HepG2 (cell line): Measurements from ENCODE around the gene ZMYM4. TPM values are rescaled to one million over a fixed set of nuclear protein-coding genes. Genes with fewer than 3 reads are reported as not detected.

Experiments used
- MIXL1 ChIP-seq: IDR thresholded peaks from 2 replicates; pipeline ENCODE4 v1.6.1; 2016
- NFKBIZ ChIP-seq: IDR thresholded peaks from 2 replicates; pipeline ENCODE4 v1.6.1; 2018; ENCODE audit warnings: missing genetic modification reagents, missing compliant biosample characterization
- NR2F2 ChIP-seq: IDR thresholded peaks from 2 replicates; pipeline ENCODE4 v1.6.1; 2012; ENCODE audit warnings: low read depth, inconsistent platforms, borderline replicate concordance
- PLRG1 ChIP-seq: fragments of 450-650 bp; conservative IDR thresholded peaks from 2 replicates; pipeline ENCODE4 v1.6.1; 2016
- STAT5B ChIP-seq: sonication (generic); formaldehyde crosslinking; IDR thresholded peaks from 2 replicates; pipeline ENCODE4 v1.4.0; 2020; ENCODE audit warnings: missing genetic modification reagents
- polyA plus RNA-seq, 8 experiments: library from polyadenylated mRNA; depleted of rRNA in 3 of 8; stranded (reverse) in 7 of 8; unstranded in 1 of 8; fragments of >200 nt; fragmentation: Illumina TruSeq in 4 of 8; extraction: Trizol in 4 of 8; gene quantifications; 2 replicates each; pipeline versions ENCODE4 v1.2.1 to v1.2.3, GENCODE V29; 2011 to 2016; ENCODE audit warnings: low read depth in 4 of 8, missing spikeins in 1 of 8, mixed read lengths in 1 of 8; ENCODE audit not compliant: insufficient read depth in 1 of 8
- total RNA-seq, 5 experiments: library from RNA; depleted of rRNA; stranded (reverse); fragments of >200 nt; fragmentation: Illumina TruSeq; extraction: Trizol; gene quantifications; 2 replicates each; pipeline ENCODE4 v1.2.3, GENCODE V29; 2016; ENCODE audit warnings: low read depth in 1 of 5
- TF ChIP-seq, protein P1 (sequence below), 2 experiments: fragments of 450-650 bp in 1 of 2; sonication (generic) in 1 of 2; formaldehyde crosslinking in 1 of 2; IDR thresholded peaks; 2 replicates each; pipeline versions ENCODE4 v1.6.1 to v1.8.0; 2016 to 2022; ENCODE audit warnings: antibody characterized with exemption in 1 of 2, mild to moderate bottlenecking in 1 of 2, missing genetic modification reagents in 1 of 2
- TF ChIP-seq, protein P2 (sequence below): sonication (generic); formaldehyde crosslinking; IDR thresholded peaks from 2 replicates; pipeline ENCODE4 v1.4.0; 2020; ENCODE audit warnings: mild to moderate bottlenecking, missing genetic modification reagents
- TF ChIP-seq, protein P3 (sequence below): IDR thresholded peaks from 2 replicates; pipeline ENCODE4 v1.6.1; 2016; ENCODE audit warnings: missing biosample characterization, missing genetic modification reagents, low read depth

The ZMYM4 gene
- total and polyA plus RNA-seq, 2 of the 13 experiments (the other 11 are each of a cell fraction or from before 2014, with no cell fraction given) = 13.9 to 37.6 TPM

DNA sequence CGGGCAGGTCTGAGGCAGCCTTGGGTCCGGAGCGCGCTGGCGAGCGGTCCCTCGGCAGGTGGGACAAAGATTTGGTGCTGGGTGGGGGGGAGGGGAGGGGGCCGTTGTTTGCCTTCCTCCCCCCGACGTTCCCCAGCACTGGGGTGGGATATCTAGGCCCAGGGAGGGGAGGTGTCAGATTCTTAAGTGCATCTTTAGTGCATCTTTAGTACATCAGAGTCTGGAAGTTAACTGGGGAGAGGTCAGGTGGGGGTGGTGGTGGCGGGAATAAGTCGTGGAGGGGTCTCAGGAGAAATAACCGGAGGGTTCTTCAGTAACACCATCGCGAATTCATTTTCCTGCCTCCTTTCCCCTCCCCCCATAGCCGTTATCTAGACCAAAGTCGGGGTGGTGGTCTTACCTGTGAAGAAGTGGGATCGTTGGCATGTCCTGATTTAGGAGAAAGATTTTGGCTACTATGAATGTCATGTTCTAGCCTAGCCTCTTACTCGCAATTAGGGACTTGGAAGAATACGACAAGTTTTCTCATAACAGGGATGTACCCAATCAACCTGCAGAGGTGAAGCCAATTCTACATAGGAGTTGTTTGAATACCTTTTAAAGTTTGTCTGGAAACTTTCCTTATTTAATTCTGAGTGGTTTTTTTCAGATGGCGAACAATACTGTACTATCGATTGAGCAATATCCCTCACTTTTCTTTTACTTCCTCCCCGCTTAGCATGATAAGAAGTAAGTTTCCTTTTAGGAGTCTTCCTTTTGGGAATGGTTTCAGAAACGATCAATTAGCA is 886 bp downstream of the ZMYM4 start (continued):
- TF ChIP-seq, protein P1, sequence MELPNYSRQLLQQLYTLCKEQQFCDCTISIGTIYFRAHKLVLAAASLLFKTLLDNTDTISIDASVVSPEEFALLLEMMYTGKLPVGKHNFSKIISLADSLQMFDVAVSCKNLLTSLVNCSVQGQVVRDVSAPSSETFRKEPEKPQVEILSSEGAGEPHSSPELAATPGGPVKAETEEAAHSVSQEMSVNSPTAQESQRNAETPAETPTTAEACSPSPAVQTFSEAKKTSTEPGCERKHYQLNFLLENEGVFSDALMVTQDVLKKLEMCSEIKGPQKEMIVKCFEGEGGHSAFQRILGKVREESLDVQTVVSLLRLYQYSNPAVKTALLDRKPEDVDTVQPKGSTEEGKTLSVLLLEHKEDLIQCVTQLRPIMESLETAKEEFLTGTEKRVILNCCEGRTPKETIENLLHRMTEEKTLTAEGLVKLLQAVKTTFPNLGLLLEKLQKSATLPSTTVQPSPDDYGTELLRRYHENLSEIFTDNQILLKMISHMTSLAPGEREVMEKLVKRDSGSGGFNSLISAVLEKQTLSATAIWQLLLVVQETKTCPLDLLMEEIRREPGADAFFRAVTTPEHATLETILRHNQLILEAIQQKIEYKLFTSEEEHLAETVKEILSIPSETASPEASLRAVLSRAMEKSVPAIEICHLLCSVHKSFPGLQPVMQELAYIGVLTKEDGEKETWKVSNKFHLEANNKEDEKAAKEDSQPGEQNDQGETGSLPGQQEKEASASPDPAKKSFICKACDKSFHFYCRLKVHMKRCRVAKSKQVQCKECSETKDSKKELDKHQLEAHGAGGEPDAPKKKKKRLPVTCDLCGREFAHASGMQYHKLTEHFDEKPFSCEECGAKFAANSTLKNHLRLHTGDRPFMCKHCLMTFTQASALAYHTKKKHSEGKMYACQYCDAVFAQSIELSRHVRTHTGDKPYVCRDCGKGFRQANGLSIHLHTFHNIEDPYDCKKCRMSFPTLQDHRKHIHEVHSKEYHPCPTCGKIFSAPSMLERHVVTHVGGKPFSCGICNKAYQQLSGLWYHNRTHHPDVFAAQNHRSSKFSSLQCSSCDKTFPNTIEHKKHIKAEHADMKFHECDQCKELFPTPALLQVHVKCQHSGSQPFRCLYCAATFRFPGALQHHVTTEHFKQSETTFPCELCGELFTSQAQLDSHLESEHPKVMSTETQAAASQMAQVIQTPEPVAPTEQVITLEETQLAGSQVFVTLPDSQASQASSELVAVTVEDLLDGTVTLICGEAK (IDR thresholded peaks at IDR 0.05) = no peak
- TF ChIP-seq, protein P1 (CRISPR knock-in tag; IDR thresholded peaks at IDR 0.05) = no peak
- TF ChIP-seq PLRG1 = no peak
- TF ChIP-seq NR2F2 = no peak
- no peak for TF ChIP-seq NFKBIZ (CRISPR knock-in tag)
- TF ChIP-seq, protein P2, sequence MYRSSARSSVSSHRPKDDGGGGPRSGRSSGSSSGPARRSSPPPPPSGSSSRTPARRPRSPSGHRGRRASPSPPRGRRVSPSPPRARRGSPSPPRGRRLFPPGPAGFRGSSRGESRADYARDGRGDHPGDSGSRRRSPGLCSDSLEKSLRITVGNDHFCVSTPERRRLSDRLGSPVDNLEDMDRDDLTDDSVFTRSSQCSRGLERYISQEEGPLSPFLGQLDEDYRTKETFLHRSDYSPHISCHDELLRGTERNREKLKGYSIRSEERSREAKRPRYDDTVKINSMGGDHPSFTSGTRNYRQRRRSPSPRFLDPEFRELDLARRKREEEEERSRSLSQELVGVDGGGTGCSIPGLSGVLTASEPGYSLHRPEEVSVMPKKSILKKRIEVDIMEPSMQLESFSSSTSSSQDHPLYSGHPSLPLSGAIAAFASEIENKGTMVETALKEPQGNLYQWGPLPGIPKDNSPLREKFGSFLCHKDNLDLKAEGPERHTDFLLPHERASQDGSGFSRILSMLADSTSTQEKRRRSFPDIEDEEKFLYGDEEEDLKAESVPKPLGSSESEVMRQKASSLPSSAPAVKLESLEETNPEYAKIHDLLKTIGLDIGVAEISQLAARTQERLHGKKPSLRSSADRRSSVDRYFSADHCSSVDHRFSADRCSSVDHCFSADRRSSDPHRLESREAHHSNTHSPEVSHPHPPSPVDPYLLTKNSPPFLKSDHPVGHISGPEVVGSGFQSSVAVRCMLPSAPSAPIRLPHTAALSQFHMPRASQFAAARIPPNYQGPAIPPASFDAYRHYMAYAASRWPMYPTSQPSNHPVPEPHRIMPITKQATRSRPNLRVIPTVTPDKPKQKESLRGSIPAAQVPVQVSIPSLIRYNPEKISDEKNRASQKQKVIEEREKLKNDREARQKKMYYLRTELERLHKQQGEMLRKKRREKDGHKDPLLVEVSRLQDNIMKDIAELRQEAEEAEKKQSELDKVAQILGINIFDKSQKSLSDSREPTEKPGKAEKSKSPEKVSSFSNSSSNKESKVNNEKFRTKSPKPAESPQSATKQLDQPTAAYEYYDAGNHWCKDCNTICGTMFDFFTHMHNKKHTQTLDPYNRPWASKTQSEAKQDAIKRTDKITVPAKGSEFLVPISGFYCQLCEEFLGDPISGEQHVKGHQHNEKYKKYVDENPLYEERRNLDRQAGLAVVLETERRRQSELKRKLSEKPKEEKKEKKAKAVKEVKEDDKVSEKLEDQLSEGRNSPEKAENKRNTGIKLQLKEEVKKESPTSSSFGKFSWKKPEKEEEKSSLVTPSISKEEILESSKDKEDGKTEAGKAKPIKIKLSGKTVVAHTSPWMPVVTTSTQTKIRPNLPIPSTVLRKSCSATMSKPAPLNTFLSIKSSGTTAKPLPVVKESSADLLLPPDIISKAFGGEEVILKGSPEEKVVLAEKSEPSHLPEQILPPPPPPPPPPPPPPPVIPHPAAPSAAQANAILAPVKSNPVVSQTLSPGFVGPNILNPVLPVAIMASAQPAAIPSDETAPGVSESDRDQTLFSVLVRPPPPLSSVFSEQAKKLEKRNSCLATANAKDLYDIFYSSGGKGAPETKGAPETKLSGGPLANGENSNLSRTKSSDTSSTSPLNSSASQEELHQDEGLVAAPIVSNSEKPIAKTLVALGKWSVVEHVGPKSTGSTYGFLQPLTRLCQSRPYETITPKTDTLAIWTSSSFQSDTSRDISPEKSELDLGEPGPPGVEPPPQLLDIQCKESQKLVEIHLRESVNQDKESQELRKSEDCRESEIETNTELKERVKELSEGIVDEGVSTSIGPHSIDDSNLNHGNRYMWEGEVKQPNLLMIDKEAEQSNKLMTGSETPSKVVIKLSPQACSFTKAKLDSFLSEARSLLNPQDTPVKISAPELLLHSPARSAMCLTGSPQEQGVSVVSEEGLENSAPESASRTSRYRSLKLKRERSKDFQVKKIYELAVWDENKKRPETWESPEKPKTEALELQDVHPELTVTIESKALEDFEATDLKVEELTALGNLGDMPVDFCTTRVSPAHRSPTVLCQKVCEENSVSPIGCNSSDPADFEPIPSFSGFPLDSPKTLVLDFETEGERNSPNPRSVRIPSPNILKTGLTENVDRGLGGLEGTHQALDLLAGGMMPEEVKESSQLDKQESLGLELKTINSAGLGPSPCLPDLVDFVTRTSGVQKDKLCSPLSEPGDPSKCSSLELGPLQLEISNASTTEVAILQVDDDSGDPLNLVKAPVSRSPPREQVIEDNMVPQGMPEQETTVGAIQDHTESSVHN = no peak
- TF ChIP-seq STAT5B (CRISPR knock-in tag) = no peak
- TF ChIP-seq, protein P3, sequence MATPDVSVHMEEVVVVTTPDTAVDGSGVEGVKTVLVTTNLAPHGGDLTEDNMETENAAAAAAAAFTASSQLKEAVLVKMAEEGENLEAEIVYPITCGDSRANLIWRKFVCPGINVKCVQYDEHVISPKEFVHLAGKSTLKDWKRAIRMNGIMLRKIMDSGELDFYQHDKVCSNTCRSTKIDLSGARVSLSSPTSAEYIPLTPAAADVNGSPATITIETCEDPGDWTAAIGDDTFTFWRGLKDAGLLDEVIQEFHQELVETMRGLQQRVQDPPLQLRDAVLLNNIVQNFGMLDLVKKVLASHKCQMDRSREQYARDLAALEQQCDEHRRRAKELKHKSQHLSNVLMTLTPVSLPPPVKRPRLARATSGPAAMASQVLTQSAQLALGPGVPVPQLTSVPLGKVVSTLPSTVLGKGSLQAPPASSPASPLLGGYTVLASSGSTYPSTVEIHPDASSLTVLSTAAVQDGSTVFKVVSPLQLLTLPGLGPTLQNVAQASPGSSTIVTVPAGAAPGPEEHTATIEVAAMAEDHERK (CRISPR knock-in tag) = no peak
- TF ChIP-seq MIXL1 (CRISPR knock-in tag) = no peak
